Ovary (tissue), 3 donors: ENCODE results near the gene SAMM50.

Experiments used
- POLR2A ChIP-seq: fragments of 450-650 bp; IDR thresholded peaks from one replicate; pipeline ENCODE4 v1.6.1; 2017; ENCODE audit warnings: antibody characterized with exemption, mild to moderate bottlenecking, moderate library complexity
- TF ChIP-seq, protein P1 (sequence below), 3 donors: fragments of 450-650 bp in 2 of 3; fragments of 200-600 bp in 1 of 3; IDR thresholded peaks; one replicate each; pipeline versions ENCODE4 v1.5.1 to v1.8.0; 2016 to 2022; ENCODE audit warnings: antibody characterized with exemption in 3 of 3, mild to moderate bottlenecking in 1 of 3
- donor health status: DM: no; HTN: no; CAD: no.

DNA sequence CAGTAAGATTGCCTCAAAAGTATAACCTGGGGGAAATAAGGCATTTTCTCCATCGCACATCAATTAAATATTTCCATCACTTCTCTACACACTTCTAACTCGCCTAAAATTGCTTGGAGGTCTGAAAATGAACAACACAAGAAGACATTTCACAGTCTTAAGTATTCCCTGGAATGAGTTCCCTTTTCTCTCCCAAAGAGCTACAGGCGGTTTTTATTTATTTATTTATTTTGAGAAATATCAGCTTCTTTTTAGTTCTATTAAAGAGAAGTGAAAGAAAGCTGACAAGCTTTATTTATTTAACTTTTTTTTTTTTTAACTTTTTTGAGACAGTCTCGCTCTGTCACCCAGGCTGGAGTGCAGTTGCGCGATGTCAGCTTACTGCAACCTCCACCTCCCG lies 57.3 kb downstream of the SAMM50 start:
- TF ChIP-seq, protein P1, sequence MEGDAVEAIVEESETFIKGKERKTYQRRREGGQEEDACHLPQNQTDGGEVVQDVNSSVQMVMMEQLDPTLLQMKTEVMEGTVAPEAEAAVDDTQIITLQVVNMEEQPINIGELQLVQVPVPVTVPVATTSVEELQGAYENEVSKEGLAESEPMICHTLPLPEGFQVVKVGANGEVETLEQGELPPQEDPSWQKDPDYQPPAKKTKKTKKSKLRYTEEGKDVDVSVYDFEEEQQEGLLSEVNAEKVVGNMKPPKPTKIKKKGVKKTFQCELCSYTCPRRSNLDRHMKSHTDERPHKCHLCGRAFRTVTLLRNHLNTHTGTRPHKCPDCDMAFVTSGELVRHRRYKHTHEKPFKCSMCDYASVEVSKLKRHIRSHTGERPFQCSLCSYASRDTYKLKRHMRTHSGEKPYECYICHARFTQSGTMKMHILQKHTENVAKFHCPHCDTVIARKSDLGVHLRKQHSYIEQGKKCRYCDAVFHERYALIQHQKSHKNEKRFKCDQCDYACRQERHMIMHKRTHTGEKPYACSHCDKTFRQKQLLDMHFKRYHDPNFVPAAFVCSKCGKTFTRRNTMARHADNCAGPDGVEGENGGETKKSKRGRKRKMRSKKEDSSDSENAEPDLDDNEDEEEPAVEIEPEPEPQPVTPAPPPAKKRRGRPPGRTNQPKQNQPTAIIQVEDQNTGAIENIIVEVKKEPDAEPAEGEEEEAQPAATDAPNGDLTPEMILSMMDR (IDR thresholded peaks at IDR 0.05), result no peak
- TF ChIP-seq POLR2A, result no peak
